ENCODE results near the gene ADA.
"Not testable (repeated sequence)": the region's sequence is repeated elsewhere in the genome, so short reads cannot be mapped to it uniquely, and the experiment has no call there.

The ADA gene

GRCh38 chr20:44597930-44598329 lies 53.6 kb downstream of the ADA start:
- DNase-seq = no peak

- DNase-seq = no peak
Measured at GRCh38 chr20:44597516-44597915, 54.0 kb downstream of the ADA start.

DNA sequence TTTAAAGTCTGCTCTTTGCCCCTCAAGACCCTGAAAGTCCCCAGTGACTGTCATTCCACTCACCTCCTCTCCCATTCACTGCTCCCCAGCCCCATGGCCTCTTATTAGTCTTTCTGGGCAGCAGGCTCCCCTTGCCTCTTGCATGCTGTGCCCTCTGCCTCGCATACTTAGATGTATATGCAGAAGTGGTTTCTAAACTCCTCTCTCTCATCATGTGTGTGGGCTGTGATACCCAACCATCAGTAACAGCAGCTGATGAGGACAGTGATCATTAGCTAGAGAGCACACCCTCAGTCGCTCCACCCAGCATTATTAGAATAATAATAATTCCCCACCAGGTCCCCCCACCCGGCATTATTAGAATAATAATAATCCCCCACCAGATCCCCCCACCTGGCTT lies 54.6 kb downstream of the ADA start:
- no peak for DNase-seq

DNA sequence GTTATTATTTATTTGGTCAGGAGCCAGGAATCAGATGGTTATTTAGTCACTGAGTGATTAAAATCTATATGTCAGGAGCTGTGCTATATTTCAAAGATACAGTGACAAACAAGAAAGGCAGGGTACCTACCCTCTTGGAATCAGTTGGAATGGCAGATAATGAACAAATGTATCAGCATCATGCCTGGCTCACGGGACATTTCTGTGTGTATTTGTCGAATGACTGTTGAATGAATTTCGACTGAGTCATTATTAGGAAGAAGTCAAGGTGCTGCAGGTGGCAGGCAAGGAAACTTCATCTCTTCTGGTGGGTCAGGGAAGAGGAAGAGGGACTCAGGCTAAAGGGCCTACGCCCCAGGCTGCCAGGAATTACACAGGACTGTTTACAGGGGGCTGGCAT lies 55.5 kb downstream of the ADA start:
- DNase-seq = no peak

- DNase-seq = peak; percentile 89 to 92 (median 92)
Measured at GRCh38 chr20:44594730-44595129, 56.8 kb downstream of the ADA start.

DNA sequence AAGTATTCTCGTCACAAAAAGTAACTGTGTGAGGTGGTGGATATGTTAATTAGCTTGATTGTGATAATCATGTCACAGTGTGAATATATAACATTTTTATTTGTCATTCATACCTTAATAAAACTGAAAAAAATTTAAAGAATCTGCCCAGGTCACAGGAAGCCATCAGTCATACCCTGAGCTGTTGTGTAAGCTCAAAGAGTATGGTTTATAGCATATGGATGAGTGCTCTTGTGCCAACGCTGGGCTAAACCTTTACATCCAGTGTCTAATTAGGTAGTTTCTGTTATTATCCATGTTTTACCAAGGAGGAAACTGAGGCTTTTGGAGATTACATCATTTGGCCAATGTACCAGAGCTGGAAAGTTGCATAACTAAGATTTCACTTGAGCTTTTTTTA lies 57.7 kb downstream of the ADA start:
- DNase-seq = no peak

DNA sequence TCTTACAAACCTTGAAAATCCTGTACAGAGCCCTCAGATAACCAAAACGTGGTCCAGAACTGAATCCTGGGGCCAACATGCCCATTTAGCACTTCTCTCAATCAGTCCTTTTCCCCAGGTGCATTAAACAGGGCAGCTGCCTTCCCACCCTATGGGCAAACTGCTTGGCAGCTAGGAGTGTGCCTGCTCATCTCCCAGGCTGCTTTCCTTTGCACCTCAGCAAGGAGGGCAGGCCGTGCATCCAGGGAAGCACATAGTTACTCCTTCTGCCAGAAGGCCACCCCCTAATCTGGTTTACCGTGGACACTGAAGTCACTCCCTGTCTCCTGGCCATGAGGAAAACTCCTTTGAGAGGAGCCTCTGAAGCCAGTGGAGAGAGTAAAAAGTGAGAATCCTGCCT lies 59.1 kb downstream of the ADA start:
- no peak for DNase-seq

DNA sequence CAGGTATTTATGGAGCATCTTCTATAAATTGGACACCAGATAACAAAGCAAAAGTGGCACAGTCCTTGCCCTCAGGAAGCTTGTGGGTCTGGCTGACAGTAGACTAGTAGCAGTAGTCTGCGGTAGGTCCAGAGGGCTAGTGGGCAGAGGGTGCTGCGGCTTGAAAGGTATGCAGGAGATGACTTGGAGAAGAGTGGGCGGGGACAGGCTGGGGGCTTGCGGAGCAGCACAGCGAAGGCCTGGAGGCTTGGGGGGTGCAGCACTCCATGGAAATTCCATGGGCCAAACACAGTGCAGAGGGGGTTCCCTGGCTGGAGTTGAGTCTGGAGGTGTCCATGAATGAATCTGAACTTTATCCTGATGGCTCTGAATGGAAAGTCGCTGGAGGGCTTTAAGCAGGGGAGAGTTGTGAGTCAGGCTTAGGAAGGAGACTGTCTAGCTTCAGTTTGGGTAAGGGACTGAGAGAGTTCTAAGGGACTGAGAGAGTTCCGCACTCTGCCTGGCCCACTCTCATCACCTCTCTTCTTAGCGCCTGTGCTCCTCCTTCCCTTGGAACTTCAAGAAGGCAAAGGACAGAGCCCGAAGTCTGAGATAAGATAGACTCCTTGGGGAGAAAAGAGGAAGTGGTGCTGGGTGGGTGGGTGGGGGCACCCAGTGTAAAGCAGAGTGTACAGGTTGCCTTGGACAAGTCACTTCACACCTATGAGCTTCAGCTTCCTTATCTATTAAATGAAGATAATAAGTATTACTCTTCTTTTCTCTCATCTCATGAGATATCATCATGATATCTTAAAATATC lies 60.3 kb downstream of the ADA start:
- DNase-seq = no peak

GRCh38 chr20:44589537-44589936 lies 62.0 kb downstream of the ADA start:
- no peak for DNase-seq

GRCh38 chr20:44588321-44588720 lies 63.2 kb downstream of the ADA start:
- DNase-seq = not testable (repeated sequence)

DNA sequence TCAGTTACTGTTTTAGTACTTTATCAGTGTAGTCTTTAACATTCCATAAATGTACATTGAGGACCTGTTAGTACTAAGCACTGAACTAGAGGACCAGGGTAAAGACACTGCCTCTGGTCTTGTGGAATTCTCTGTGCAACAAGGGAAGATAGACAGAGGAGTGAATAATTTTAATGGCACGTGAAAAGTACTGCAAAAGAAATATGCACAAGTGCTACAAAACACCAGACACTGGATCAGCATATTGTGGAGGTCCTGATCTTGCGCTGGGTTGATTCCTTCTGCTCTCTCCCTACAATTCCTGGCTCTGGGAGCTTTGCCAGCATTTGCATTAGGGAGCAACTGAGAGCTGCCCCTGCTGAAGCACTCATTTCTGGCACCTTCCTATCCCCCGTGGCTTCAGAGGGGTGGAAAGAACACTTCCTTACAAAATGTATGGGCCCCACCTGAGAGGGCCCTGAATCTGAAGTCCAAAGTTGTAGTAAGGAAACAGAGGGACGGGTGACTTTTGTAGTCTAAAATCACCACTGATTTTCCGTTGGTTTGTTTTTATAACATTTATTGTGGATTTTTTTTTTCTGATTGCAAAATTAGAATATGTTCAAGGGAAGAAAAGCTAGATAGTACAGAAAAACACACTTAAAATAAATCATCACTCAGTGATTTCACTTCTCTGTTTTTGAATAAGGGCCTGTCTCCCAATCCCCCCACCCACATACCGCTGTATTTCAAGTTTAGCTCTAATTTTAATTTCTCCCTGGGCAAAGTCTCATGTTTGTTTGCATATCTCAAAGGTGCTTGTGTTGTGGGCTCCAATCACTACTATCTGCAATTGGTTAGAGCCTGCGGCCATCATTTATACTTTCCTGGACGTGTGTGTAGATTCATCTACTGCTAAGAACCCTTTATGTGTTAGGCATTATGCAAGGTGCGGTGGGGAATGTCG lies 64.2 kb downstream of the ADA start:
- peak in 1 of 3 donors; percentile 52 for DNase-seq

DNA sequence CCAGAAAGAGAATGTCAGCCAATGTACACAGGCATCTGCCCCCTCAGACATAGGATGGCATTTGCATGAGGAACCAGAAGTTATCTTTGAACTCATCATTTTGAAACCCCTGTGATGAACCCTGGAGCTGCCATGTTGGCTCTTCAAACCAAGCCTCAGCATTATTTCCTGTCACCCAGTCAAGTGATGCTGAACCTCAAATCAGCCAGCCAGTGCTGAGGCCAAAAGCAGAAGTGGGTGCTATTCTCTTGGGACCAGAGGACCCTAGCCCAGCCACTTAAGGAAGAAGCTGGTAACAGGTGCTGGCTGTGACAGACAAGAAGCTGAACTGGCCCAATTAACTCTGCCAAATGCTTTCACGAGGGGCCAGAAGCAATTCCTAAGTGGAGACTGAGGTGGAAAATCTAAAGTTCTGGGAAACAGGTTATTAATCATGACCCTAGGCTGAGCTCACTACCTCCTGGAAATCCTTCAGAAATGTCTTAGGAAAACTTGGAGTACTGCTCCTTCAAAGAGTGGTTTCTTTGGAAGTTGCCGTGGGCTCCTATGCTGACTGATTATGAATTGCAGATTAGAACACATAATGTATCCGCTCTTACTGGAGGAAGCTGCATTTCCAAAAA lies 65.1 kb downstream of the ADA start:
- peak in 2 of 3 donors; percentile 36 for DNase-seq

GRCh38 chr20:44585057-44585963 lies 66.2 kb downstream of the ADA start:
- no peak for DNase-seq

GRCh38 chr20:44584162-44584561 lies 67.3 kb downstream of the ADA start:
- peak; percentile 55 to 73 (median 64) for DNase-seq

DNA sequence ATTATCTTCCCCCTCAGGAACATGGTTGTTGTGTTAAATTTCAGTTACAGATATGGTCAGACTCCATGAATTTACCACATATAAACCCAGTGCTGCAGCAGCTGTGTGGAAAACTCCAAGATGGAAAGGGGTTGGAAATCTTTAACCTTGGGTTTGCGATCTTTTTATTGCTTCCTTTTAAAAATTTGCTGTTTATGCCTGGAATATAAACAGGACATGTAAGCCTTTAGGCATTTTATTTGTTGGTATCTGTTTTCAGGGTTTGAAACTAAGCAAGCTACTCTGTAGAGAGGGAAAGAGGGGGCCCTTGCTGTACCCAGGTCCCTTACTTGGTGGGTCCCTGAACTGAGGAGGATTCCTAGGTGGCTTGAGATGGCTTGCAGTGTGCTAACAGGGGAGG lies 68.3 kb downstream of the ADA start:
- DNase-seq = no peak

DNA sequence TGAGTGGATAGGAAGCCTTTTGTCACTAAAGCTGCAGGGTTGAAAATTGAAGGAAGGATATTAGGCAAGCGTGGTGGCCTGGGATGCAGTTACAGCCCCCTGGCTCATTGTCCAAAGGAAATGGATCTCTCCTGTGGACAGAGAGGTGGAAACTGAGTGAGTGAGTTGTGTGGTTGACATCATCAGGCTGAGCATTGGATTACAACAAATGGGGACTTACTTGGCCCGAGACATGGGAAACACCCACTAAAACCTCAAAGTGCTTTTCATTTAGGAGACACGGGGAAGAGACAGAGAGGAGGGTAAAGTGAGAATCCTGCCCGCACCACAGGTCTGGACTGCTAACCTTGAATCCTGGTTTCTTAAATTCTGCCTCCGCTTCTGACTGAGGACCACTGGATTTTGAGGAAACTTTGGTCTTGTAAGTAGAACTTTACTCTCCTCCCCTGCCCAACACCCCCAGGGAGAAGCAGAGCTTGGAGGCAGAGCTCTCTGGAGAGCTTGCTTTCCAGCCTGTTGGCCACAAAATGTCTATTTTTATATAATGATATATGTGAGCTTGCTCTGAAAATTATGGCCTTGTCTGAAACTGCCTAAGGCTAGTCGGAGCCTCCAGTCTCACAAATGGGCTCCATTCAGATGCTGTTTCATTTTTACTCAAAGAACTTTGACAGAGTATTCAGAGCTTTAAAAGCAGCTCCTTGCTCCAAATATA lies 69.0 kb downstream of the ADA start, which contains the start of gene PKIG:
TSS of gene PKIG (plus strand) at position 269 of the 715 bp plus-strand sequence. CDS start 31,978 bp downstream, outside the sequence.
- peak; percentile 75 to 86 (median 81) for DNase-seq

DNA sequence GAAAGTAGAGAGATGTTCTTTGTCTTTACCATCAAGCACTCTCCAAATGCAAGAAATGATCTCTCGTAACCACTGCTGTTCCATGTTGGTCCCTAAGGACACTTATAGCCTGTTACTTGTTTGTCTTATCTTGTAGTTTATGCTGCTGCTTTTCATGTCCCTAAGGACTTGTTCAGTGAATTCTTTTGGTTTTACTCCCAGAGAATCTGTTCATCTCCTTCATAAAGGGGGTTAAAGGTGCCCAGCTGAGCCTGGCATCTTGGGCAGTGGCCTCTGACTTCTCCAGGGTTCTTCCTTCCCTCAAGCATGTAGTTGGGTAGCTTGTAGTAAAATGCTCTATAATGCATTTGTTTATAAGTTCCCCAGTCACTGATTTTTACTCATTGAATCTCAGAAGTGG lies 70.0 kb downstream of the ADA start:
- DNase-seq = no peak

- no peak for DNase-seq
Measured at GRCh38 chr20:44580581-44581268, 70.8 kb downstream of the ADA start.

- no peak for DNase-seq
Measured at GRCh38 chr20:44579313-44580081, 72.0 kb downstream of the ADA start.

GRCh38 chr20:44576297-44576696 lies 75.2 kb downstream of the ADA start:
- DNase-seq = peak; percentile 76 to 80 (median 78)

Measured in suppressor macrophage treated with lipopolysaccharide for 1 hour (primary cell).